Transverse colon (tissue), 4 donors: ENCODE measurements around the gene CNTFR. TPM values are rescaled to one million over a fixed set of nuclear protein-coding genes. Genes with fewer than 3 reads are reported as not detected.

ENCODE experiments used
- DNase-seq: peaks from one replicate; pipeline ENCODE4 v3.0.0-alpha.2; 2019
- H3K27ac ChIP-seq, 4 donors: fragments of 200-600 bp; sonication (generic); 2 replicates each; pipeline ENCODE4 v1.5.1; 2016 to 2018; ENCODE audit warnings: inconsistent platforms in 4 of 4
- H3K27me3 ChIP-seq: fragments of 200-600 bp; sonication (generic); 2 replicates; pipeline ENCODE4 v1.5.1; 2017; ENCODE audit warnings: inconsistent platforms
- H3K36me3 ChIP-seq, 4 donors: fragments of 200-600 bp; sonication (generic); 2 replicates each; pipeline ENCODE4 v1.5.1; 2017 to 2019; ENCODE audit warnings: inconsistent platforms in 4 of 4
- H3K4me1 ChIP-seq, 4 donors: fragments of 200-600 bp; sonication (generic); 2 replicates each; pipeline ENCODE4 v1.5.1; 2017 to 2020; ENCODE audit warnings: inconsistent platforms in 4 of 4
- H3K4me3 ChIP-seq, 4 donors: fragments of 200-600 bp; sonication (generic); 1 replicate in 1 of 4; 2 replicates in 3 of 4; pipeline versions ENCODE4 v1.5.1 to v1.6.1; 2017 to 2019; ENCODE audit warnings: inconsistent platforms in 4 of 4
- H3K9me3 ChIP-seq, 2 donors: fragments of 200-600 bp; sonication (generic); 2 replicates each; pipeline ENCODE4 v1.5.1; 2017 to 2019; ENCODE audit warnings: inconsistent platforms in 2 of 2
- CTCF ChIP-seq, 5 experiments: fragments of 200-600 bp in 3 of 5; fragments of 450-650 bp in 2 of 5; sonication (generic) in 3 of 5; IDR thresholded peaks; 1 replicate in 2 of 5; 2 replicates in 3 of 5; pipeline ENCODE4 v1.5.1; 2016 to 2017; ENCODE audit warnings: antibody characterized with exemption in 5 of 5, inconsistent platforms in 3 of 5, mild to moderate bottlenecking in 2 of 5, moderate library complexity in 1 of 5
- EP300 ChIP-seq: sonication (generic); formaldehyde crosslinking; IDR thresholded peaks from one replicate; pipeline ENCODE4 v1.6.1; 2017; ENCODE audit warnings: antibody characterized with exemption, low read depth
- POLR2A ChIP-seq: fragments of 450-650 bp; IDR thresholded peaks from one replicate; pipeline ENCODE4 v1.6.1; 2016; ENCODE audit warnings: antibody characterized with exemption, mild to moderate bottlenecking, moderate library complexity
- POLR2AphosphoS5 ChIP-seq, 3 donors: sonication (generic); formaldehyde crosslinking; IDR thresholded peaks; one replicate each; pipeline ENCODE4 v1.6.1; 2016; ENCODE audit warnings: antibody characterized with exemption in 3 of 3
- WGBS, 2 donors: methylation state at CpG; one replicate each; pipeline ENCODE4 v1.1.5; 2018; ENCODE audit warnings: low coverage in 1 of 2; 5-methylcytosine and 5-hydroxymethylcytosine counted together
- in situ Hi-C, 4 donors: fragments of 200-750 bp; cut with MboI; loops; one replicate each; pipeline versions ENCODE4 v1.15.0 to v1.15.1; 2017; ENCODE audit warnings: low sequenced_read_pairs in 3 of 4, low pct_ligation_motif_present in 1 of 4, low pct_unique_long_range_greater_than_20kb in 1 of 4
- intact Hi-C: fragments of 100-400 bp; cut with DNase I; formaldehyde crosslinking; loops from one replicate; pipeline ENCODE4 v1.15.1; 2023; ENCODE audit warnings: low total_unique reads
- total RNA-seq, 4 donors: library from RNA; depleted of rRNA; stranded (reverse); fragments of >200 nt; gene quantifications; one replicate each; pipeline ENCODE4 v1.1.0, GENCODE V29; 2016

The CNTFR gene
- total RNA-seq, 4 donors from 2014 or later, result 5.2 to 59.1 (median 6.8) TPM

- no peak overlapping the region for H3K27ac ChIP-seq
- in situ Hi-C loops (no loop called here), intact Hi-C loops (no loop called here)
- H3K4me1 ChIP-seq, result peaks cover 6 to 12% (median 10%) of the 10 kb centered on the region in 4 donors
- H3K4me3 ChIP-seq, result no peak overlapping the region
- 77 to 100% methylated on average over 1 to 4 of the region's 6 CpGs for WGBS, 2 donors
- no peaks in the 10 kb centered on the region for H3K9me3 ChIP-seq
- H3K36me3 ChIP-seq, result no peaks in the 10 kb centered on the region
- TF ChIP-seq EP300 (no peak), POLR2AphosphoS5 (IDR thresholded peaks at IDR 0.05) (no peak), POLR2A (no peak), CTCF (IDR thresholded peaks at IDR 0.05) (no peak)
- DNase-seq, result no peak
- peaks cover 20% of the 10 kb centered on the region for H3K27me3 ChIP-seq
Measured at GRCh38 chr9:34520505-34521385, 68.8 kb downstream of the CNTFR start.

GRCh38 chr9:34520096-34520495, 69.4 kb downstream of the CNTFR start:
- no peaks in the 10 kb centered on the region for H3K9me3 ChIP-seq
- intact Hi-C loops, result no loop called here
- in situ Hi-C loops, result no loop called here
- H3K27me3 ChIP-seq, result peaks cover 14% of the 10 kb centered on the region
- no peak for DNase-seq
- TF ChIP-seq POLR2AphosphoS5 (IDR thresholded peaks at IDR 0.05) (no peak), EP300 (no peak), POLR2A (no peak), CTCF (IDR thresholded peaks at IDR 0.05) (no peak)
- no peak overlapping the region for H3K27ac ChIP-seq
- H3K36me3 ChIP-seq, result no peaks in the 10 kb centered on the region
- no peak overlapping the region for H3K4me3 ChIP-seq
- peaks cover 6 to 12% (median 10%) of the 10 kb centered on the region in 4 donors for H3K4me1 ChIP-seq
- WGBS, 2 donors, result 73% methylated on average over 5 of the region's 6 CpGs; no CpG with 5 or more reads in 1 of the 2 donors

- TF ChIP-seq EP300 (no peak), CTCF (IDR thresholded peaks at IDR 0.05) (no peak), POLR2A (no peak), POLR2AphosphoS5 (IDR thresholded peaks at IDR 0.05) (no peak)
- intact Hi-C loops, result no loop called here
- H3K9me3 ChIP-seq, result no peaks in the 10 kb centered on the region
Measured at GRCh38 chr9:34519321-34520020, 70.1 kb downstream of the CNTFR start.

DNA sequence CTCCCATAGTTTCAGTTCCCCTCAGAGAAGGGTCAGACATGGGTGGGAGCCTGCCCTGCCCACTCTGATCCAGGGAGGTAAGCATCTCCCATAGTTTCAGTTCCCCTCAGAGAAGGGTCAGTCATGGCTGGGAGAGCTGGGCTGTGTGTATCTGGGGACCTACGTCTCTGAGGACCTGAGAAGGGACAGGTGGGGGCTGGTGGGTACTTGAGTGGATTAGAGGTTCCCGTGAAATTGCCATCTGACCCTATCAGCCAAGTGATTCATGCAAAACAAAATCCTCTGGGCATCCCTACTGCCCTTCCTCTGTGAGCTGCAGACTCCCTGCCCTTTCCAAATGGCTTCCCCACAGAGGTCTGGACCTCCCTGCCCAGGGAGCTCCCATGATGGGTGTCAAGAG, 70.6 kb downstream of the CNTFR start:
- WGBS, 2 donors, result 88% methylated on average over 2 of the region's 2 CpGs; no CpG with 5 or more reads in 1 of the 2 donors
- TF ChIP-seq CTCF (IDR thresholded peaks at IDR 0.05), result no peak
- no peak for TF ChIP-seq EP300
- no peak for TF ChIP-seq POLR2A
- no peak for TF ChIP-seq POLR2AphosphoS5 (IDR thresholded peaks at IDR 0.05)

More at GRCh38 chr9:34519321-34520020, 70.1 kb downstream of the CNTFR start:
- 71 to 92% methylated on average over 1 to 2 of the region's 2 CpGs for WGBS, 2 donors
- H3K4me1 ChIP-seq, result peaks cover 6 to 12% (median 10%) of the 10 kb centered on the region in 4 donors
- H3K27me3 ChIP-seq, result peaks cover 8% of the 10 kb centered on the region
- in situ Hi-C loops, result no loop called here
- no peak overlapping the region for H3K27ac ChIP-seq
- no peak overlapping the region for H3K4me3 ChIP-seq
- no peak for DNase-seq
- H3K36me3 ChIP-seq, result no peaks in the 10 kb centered on the region

More for the DNA sequence above, 70.6 kb downstream of the CNTFR start:
- Histone ChIP-seq H3K9me3 (no peaks in the 10 kb centered on the region), H3K36me3 (no peaks in the 10 kb centered on the region), H3K27me3 (peaks cover 8% of the 10 kb centered on the region), H3K4me1 (peaks cover 6 to 12% (median 10%) of the 10 kb centered on the region in 4 donors), H3K27ac (no peak overlapping the region), H3K4me3 (no peak overlapping the region)
- in situ Hi-C loops (no loop called here), intact Hi-C loops (no loop called here)
- no peak for DNase-seq
